Measurements from ENCODE around the gene RPL13A. TPM values are rescaled to one million over a fixed set of nuclear protein-coding genes. Genes with fewer than 3 reads are reported as not detected.
A peak's percentile ranks its signal among the peaks of the same experiment; 100 is the strongest.

The RPL13A gene
- total and polyA plus RNA-seq, 2 of the 13 experiments (the other 11 are each of a cell fraction or from before 2014, with no cell fraction given): 2,601 to 3,407 TPM

DNA sequence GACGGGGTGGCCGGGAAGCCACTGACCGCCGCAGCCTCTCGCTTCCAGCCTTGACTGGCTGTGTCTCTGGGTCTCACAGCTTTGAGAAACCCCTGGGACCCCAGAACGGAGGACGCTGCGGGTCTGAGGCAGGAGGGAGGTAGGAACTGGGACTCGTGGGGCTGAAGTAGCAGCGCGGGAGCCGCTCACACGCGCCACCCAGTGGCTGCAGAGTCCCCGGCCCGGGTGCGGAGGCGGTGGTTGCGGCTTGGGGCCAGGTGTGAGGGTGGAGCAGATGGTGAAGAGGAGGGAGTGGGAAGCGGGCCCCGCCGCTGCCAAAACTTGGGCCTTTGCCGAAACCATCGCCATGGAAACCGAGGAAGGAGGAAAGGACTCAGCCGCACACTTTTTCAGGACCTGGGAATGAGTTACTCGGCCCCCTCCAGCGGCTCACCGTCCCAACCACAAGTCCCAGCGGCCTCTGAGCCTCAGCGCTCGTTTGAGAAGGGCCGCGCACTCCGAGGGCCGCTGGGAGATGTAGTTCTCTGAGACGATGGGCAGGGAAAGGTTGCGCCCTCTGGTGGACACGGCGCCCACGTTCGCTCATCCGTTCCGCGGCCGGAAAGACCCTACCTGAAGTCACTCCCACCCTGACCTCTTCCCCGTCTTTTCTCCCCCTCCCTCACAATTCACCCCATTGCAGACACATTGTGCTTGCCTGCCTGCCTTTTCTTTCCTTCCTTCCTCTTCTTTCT is 43.9 kb upstream of the RPL13A start (continued):
- TF ChIP-seq, protein P1, sequence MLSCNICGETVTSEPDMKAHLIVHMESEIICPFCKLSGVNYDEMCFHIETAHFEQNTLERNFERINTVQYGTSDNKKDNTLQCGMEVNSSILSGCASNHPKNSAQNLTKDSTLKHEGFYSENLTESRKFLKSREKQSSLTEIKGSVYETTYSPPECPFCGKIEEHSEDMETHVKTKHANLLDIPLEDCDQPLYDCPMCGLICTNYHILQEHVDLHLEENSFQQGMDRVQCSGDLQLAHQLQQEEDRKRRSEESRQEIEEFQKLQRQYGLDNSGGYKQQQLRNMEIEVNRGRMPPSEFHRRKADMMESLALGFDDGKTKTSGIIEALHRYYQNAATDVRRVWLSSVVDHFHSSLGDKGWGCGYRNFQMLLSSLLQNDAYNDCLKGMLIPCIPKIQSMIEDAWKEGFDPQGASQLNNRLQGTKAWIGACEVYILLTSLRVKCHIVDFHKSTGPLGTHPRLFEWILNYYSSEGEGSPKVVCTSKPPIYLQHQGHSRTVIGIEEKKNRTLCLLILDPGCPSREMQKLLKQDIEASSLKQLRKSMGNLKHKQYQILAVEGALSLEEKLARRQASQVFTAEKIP (CRISPR knock-in tag; IDR thresholded peaks at IDR 0.05; ENCODE audit: borderline replicate concordance): no peak
- no peak for TF ChIP-seq ZNF749 (CRISPR knock-in tag; IDR thresholded peaks at IDR 0.05; ENCODE audit: borderline replicate concordance)
- TF ChIP-seq MBD4 (IDR thresholded peaks at IDR 0.05; ENCODE audit: borderline replicate concordance, low read length): no peak
- TF ChIP-seq CHD4 (IDR thresholded peaks at IDR 0.05; ENCODE audit: borderline replicate concordance, low read length): no peak
- TF ChIP-seq ZXDC (CRISPR knock-in tag; IDR thresholded peaks at IDR 0.05): no peak
- TF ChIP-seq, protein P2, sequence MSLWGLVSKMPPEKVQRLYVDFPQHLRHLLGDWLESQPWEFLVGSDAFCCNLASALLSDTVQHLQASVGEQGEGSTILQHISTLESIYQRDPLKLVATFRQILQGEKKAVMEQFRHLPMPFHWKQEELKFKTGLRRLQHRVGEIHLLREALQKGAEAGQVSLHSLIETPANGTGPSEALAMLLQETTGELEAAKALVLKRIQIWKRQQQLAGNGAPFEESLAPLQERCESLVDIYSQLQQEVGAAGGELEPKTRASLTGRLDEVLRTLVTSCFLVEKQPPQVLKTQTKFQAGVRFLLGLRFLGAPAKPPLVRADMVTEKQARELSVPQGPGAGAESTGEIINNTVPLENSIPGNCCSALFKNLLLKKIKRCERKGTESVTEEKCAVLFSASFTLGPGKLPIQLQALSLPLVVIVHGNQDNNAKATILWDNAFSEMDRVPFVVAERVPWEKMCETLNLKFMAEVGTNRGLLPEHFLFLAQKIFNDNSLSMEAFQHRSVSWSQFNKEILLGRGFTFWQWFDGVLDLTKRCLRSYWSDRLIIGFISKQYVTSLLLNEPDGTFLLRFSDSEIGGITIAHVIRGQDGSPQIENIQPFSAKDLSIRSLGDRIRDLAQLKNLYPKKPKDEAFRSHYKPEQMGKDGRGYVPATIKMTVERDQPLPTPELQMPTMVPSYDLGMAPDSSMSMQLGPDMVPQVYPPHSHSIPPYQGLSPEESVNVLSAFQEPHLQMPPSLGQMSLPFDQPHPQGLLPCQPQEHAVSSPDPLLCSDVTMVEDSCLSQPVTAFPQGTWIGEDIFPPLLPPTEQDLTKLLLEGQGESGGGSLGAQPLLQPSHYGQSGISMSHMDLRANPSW (CRISPR knock-in tag; IDR thresholded peaks at IDR 0.05; ENCODE audit: borderline replicate concordance): peak; percentile 38; the same call in 1 of the 2 replicates
- TF ChIP-seq, protein P3, sequence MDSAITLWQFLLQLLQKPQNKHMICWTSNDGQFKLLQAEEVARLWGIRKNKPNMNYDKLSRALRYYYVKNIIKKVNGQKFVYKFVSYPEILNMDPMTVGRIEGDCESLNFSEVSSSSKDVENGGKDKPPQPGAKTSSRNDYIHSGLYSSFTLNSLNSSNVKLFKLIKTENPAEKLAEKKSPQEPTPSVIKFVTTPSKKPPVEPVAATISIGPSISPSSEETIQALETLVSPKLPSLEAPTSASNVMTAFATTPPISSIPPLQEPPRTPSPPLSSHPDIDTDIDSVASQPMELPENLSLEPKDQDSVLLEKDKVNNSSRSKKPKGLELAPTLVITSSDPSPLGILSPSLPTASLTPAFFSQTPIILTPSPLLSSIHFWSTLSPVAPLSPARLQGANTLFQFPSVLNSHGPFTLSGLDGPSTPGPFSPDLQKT (CRISPR knock-in tag; IDR thresholded peaks at IDR 0.05; ENCODE audit: borderline replicate concordance): no peak
- TF ChIP-seq, protein P4, sequence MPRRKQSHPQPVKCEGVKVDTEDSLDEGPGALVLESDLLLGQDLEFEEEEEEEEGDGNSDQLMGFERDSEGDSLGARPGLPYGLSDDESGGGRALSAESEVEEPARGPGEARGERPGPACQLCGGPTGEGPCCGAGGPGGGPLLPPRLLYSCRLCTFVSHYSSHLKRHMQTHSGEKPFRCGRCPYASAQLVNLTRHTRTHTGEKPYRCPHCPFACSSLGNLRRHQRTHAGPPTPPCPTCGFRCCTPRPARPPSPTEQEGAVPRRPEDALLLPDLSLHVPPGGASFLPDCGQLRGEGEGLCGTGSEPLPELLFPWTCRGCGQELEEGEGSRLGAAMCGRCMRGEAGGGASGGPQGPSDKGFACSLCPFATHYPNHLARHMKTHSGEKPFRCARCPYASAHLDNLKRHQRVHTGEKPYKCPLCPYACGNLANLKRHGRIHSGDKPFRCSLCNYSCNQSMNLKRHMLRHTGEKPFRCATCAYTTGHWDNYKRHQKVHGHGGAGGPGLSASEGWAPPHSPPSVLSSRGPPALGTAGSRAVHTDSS (CRISPR knock-in tag; conservative IDR thresholded peaks at IDR 0.05): 0 out of 2 replicates have a peak, but pooled peaks have one; percentile 45
- TF ChIP-seq ZNF510 (CRISPR knock-in tag; IDR thresholded peaks at IDR 0.05; ENCODE audit: low read depth): no peak
- peak; percentile 25 for TF ChIP-seq TEAD3 (CRISPR knock-in tag; optimal IDR thresholded peaks at IDR 0.05; ENCODE audit: borderline replicate concordance)
- TF ChIP-seq SOX6 (IDR thresholded peaks at IDR 0.05): no peak
- peak; percentile 20; the same call in 1 of the 2 replicates for TF ChIP-seq SOX6 (CRISPR knock-in tag; IDR thresholded peaks at IDR 0.05)
- TF ChIP-seq, protein P5, sequence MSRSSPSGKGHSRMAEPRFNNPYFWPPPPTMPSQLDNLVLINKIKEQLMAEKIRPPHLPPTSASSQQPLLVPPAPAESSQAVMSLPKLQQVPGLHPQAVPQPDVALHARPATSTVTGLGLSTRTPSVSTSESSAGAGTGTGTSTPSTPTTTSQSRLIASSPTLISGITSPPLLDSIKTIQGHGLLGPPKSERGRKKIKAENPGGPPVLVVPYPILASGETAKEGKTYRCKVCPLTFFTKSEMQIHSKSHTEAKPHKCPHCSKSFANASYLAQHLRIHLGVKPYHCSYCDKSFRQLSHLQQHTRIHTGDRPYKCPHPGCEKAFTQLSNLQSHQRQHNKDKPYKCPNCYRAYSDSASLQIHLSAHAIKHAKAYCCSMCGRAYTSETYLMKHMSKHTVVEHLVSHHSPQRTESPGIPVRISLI (CRISPR knock-in tag; IDR thresholded peaks at IDR 0.05; ENCODE audit: borderline replicate concordance): 0 out of 2 replicates have a peak, but pooled peaks have one; percentile 17
- TF ChIP-seq IKZF5 (CRISPR knock-in tag; IDR thresholded peaks at IDR 0.05): no peak
- TF ChIP-seq SNRNP70 (IDR thresholded peaks at IDR 0.05; ENCODE audit: low read depth, low read length): no peak

Data from HepG2 (cell line).